GM21390 (cell line): ENCODE data around the gene DDX18.
"Not testable (repeated sequence)": the region's sequence is repeated elsewhere in the genome, so short reads cannot be mapped to it uniquely, and the experiment has no call there.

Source experiments
- ATAC-seq: cut with Tn5 transposase; IDR thresholded peaks from one replicate; pipeline ENCODE4 v1.9.1; 2021; ENCODE audit not compliant: unreplicated experiment

The DDX18 gene

DNA sequence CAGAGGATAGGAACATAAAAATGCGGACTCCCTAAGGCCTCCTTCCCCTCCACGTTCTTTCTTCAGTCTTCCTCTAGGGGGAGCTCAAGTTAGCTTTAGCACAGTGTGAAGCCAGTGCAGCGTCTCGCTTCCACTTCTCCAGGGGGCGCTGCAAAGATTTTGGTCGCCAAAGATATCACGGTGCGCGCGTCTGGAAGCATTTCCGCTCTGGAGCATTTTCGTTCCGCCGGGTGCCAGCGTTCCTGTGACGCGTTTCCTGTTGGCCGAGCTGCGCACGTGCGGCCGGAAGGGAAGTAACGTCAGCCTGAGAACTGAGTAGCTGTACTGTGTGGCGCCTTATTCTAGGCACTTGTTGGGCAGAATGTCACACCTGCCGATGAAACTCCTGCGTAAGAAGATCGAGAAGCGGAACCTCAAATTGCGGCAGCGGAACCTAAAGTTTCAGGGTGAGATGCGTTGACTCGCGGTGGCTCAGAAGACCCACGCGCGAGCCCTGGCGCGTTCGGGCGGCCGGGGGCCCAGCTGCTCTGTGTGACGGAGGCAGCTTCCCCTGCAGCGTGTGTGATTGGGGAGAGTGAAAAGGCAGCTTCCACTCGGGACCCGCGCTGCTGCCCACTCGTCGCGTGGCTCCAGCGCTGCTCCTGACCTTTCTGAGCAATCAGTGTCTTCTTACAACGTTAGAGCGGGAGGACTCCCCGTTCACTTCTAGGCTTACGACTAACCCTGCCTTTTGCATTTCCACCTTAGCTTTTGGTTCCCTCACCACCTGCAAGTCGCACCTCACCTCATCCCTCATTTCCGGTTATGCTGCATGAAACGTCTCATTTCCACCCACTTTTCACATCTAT, at the start of gene DDX18:
Gene DDX18 (plus strand): TSS at position 275 of the 848 bp plus-strand sequence. CDS start 87 bp downstream, at position 362.
- ATAC-seq = peak; percentile 96

DNA sequence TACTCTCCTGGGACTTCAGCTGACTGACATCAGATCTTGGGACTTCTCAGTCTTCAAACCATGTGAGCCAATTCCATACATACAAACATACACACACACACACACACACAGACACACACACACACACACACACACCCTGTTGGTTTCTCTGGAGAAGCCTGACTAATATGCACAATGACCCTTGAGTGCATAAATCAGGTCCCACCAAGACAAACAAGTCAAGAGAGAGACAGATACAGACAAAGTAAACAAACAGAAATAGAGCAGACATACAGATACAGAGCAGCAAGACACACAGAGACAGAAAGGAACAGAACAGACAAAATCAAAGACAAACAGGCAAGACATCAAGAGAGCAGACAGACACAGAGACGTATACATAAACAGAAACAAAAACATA, 43.8 kb upstream of the DDX18 start:
- ATAC-seq = no peak

GRCh38 chr2:117771969-117772630, 42.4 kb upstream of the DDX18 start:
- ATAC-seq = no peak

DNA sequence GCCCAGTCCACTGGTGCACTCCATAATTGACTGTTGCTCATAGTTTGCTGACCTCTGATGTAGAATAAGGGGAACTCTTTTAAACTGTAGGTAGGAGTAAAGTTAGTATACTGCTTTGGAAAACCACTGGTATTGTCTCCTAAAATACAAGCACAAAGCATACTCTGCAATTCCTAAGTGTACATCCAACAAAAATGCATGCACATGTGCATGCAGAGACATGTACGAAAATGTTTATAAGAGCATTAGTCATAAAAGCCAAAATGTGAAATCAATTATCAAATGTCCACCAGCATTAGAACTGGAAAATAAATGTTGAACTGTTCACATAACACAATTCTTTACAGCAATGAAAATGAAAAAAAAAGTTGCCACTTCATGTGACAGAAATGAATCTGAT, 39.8 kb upstream of the DDX18 start:
- ATAC-seq = no peak

GRCh38 chr2:117775703-117776219, 38.7 kb upstream of the DDX18 start:
- no peak for ATAC-seq

DNA sequence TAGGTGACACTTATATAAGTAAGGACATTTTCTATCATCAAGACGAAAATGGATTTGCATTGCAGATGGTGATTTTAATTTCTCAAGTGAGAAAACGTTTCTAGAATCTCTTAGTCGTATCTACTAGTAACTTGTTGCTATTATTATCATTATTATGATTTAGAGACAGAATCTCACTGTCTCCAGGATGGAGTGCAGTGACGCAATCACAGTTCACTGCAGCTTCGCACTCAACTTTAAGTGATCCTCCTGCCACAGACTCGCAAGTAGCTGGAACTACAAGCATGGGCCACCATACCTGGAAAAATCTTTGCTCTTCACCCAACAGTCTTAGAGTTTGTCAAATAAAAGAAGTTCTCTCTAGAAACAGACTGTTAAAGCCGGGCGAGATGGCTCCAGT, 37.6 kb upstream of the DDX18 start:
- ATAC-seq = no peak

DNA sequence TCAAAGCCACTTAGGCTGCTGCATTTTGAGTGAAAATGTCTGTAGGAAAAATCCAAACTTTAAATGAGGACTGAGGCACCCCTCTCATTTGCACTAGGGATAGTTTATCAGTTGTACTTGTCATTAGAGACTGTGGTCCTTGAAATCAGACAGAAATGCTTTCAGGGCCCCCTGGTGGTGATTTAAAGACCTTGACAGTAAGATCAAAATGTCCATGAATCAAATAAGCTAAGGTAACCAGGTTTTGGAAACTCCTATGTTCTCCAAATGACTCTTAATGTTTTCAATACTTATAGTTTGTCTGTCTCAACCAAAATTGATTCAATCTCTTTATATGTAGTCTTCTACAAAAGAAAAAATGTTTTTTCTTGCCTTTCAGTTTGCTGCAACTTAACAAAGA, 28.8 kb upstream of the DDX18 start:
- ATAC-seq = peak; percentile 71

- no peak for ATAC-seq
Observed at GRCh38 chr2:117786520-117786919, 28.0 kb upstream of the DDX18 start.

DNA sequence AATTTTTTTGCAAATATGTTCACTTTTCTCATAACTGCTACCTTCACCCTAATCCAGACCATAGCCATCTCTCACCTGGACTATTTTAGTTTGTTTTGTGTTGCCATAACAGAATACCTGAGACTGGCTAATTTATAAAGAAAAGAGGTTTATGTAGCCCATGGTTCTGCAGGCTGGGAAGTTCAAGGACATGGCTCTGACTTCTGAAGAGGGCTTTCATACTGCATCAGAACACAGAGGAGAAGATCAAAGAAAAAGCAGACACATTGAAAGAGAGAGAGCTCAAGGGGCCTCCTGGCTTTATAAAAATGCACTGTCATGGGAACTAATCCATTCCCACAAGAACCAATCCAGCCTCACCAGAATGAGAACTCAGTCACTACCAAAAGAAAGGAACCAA, 25.0 kb upstream of the DDX18 start:
- no peak for ATAC-seq

GRCh38 chr2:117794668-117795067, 19.8 kb upstream of the DDX18 start:
- ATAC-seq = no peak

DNA sequence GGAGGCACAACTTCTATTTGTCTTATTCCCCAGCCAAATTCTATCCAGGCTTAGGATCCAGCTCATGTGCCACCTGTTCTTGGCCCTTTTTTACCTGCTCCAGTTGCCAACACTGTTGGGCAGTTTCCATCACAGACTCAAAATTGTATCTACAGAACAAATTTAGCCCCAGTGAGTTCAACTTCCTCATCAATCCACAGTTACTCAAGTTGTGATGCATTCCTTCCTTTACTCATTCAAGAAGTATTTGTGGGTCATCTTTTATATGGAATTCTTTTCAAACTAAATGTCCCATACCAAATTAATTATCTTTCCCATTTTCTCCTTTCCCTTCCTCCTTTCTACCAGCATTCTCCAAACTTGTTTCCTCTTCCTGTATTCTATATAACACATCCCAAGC, 12.7 kb upstream of the DDX18 start:
- no peak for ATAC-seq

DNA sequence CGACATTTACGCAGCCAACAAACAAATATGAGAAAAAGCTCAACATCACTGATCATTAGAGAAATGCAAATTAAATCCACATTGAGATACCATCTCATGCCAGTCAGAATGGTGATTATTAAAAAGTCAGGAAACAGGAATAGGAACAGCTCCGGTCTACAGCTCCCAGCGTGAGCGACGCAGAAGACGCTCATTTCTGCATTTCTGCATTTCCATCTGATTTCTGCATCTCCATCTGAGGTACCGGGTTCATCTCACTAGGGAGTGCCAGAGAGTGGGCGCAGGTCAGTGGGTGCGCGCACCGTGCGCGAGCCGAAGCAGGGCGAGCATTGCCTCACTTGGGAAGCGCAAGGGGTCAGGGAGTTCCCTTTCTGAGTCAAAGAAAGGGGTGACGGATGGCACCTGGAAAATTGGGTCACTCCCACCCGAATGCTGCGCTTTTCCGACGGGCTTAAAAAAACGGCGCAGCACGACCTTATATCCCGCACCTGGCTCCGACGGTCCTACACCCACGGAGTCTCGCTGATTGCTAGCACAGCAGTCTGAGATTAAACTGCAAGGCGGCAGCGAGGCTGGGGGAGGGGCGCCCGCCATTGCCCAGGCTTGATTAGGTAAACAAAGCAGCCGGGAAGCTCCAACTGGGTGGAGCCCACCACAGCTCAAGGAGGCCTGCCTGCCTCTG, 10.7 kb upstream of the DDX18 start:
- peak; percentile 84 for ATAC-seq

GRCh38 chr2:117812443-117812842, 2.0 kb upstream of the DDX18 start:
- ATAC-seq = no peak

DNA sequence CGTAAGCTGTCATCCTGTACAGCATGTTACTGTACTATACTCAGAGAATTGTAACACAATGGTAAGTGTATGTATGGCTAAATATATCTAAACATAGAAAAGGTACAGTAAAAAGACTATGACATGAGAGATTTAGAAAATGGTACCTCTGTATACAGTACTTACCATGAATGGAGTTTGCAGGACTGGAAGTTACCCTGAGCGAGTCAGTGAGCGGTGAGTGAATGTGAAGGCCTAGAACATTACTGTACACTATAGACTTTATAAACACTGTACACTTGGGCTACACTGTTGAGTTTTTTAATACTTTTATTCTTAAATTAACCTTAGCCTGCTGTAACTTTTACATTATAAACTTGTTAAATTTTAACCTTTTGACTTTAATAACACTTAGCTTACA, 1.5 kb downstream of the DDX18 start:
- ATAC-seq = no peak

DNA sequence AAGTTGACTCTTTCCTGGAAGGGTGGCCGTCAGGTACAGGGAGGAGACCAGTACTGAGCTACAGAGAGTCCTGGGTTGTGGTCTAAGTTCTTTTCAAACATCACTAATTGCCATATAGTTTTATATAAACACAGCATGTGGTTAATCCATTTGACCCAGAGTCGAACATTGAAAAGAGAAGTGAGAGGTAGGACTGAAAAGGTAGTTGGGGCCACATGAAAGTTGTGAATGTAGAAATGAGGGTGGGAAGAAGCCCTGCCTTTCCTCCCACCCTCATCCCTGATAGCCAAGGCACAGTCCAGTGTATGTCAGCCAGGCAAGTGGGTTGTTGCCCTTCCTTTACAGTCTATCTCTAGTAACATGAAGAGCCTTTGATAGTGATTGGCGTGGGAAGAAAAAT, 4.4 kb downstream of the DDX18 start:
- no peak for ATAC-seq

- no peak for ATAC-seq
Observed at GRCh38 chr2:117820444-117820843, 6.0 kb downstream of the DDX18 start.

GRCh38 chr2:117825437-117825836, 10.9 kb downstream of the DDX18 start:
- ATAC-seq = no peak

DNA sequence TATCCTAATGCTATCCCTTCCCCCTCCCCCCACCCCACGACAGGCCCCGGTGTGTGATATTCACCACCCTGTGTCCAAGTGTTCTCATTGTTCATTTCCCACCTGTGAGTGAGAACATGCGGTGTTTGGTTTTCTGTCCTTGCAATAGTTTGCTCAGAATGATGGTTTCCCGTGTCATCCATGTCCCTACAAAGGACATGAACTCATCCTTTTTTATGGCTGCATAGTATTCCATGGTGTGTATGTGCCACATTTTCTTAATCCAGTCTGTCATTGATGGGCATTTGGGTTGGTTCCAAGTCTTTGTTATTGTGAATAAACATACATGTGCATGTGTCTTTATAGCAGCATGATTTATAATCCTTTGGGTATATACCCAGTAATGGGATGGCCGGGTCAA, 13.0 kb downstream of the DDX18 start:
- not testable (repeated sequence) for ATAC-seq

DNA sequence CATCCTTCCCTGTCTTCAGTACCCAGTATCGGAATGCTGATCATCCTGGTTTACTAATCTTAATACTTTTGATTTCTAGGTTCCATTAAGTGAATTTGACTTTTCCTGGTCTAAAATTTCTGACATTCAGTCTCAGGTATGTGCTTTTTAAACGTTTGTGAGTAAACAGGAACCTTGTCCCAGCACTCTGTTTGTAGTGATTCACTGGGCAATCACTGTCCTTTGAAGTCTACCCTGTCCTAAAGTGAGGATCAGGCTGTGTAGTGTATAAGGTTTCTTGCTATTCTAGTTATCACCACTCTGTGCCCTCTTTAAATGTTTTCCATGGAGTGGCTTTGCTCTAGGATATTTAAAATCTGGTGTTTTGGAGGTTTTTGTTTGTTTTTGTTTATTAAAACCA, 14.4 kb downstream of the DDX18 start:
- no peak for ATAC-seq

GRCh38 chr2:117832332-117832731, 17.8 kb downstream of the DDX18 start:
- ATAC-seq = no peak

DNA sequence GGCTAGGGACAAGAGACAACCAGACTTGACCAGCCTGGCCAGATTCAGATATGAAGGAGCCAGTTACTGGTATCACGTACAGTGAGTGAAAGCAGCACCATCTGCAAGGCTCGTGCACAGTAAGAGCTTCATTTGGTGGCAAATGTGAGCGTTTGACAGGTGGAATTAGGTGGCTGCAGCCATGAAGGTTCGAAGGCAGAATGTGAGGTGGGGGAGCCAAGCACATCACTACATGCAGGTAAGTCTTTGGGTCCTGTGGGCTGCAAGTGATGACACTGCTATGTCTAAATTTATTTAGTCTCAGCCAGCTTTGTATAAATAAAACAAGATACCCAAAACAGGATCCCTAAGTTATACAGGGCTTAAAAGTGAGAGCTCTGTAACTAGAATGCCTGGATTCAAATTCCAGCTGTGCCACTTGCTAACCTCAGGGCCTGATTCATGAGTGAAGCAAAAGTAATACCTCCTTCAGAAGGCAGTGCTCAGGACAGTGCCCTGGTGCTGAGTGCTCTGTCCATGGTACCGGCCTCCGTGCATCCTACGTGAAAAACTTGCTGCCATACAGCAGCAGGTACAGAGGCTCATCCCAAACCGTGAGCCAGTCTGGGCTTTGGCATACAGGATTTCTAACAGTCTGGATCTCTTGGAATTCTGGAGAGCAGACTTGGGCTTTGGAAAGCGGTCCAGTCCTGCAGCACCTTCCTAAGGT, 18.6 kb downstream of the DDX18 start:
- no peak for ATAC-seq
